Measurements from ENCODE around the gene DAND5. TPM values are rescaled to one million over a fixed set of nuclear protein-coding genes. Genes with fewer than 3 reads are reported as not detected.
A peak's percentile ranks its signal among the peaks of the same experiment; 100 is the strongest.

DAND5 gene
- total RNA-seq, 2 donors from 2014 or later, result 2.9 to 10.7 TPM

DNA sequence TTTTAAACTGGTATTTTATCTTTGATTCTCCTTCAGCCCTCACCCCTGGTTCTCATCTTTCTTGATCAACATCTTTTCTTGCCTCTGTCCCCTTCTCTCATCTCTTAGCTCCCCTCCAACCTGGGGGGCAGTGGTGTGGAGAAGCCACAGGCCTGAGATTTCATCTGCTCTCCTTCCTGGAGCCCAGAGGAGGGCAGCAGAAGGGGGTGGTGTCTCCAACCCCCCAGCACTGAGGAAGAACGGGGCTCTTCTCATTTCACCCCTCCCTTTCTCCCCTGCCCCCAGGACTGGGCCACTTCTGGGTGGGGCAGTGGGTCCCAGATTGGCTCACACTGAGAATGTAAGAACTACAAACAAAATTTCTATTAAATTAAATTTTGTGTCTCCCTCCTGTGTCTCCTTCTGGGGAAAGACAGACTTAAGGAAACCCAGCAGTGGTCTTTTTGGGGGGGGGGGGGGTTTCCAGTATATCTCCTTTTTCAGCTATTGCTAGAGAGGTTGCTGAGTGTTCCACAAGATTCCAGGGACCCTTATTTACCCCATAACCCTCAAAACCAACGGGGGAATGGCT, 25.2 kb upstream of the DAND5 start:
- peaks cover 0 to 64% of the 10 kb centered on the region in 2 donors for H3K4me1 ChIP-seq
- no peak for DNase-seq (ENCODE audit: low spot score)
- H3K36me3 ChIP-seq, result peaks cover 72% of the 10 kb centered on the region

DNA sequence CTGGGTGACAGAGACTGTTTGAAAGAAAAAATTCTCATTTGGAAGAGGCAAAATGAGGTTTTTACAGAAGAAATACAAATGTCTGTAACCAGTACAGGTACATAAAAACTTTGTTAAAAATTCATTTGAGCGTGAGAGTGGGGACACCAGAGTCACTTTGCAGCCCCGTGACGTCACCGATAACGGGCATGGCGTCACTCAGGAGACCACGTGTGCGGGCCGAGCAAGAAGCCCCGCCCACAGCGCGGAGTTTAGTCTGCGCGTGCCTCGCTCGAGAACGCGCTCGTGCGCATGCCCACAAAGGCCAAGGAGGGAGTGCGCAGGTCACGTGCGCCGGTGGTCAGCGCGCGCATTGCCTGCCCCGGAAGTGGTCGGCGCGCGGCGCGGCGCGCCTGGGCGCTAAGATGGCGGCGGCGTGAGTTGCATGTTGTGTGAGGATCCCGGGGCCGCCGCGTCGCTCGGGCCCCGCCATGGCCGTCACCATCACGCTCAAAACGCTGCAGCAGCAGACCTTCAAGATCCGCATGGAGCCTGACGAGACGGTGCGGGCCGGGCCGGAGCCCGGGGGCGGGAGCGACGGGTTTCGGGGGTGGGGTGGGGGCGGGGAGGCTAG, 23.8 kb upstream of the DAND5 start, which contains the start of gene RAD23A:
TSS of gene RAD23A (plus strand) at position 384 of the 613 bp plus-strand sequence. CDS start at position 471, 87 bp downstream.
- peak within 1 kb of the TSS; percentile 94 to 95 for H3K4me3 ChIP-seq
- peaks cover 0 to 51% of the 10 kb centered on the region in 2 donors for H3K4me1 ChIP-seq
- no peaks in the 10 kb centered on the region for H3K27me3 ChIP-seq
- DNase-seq (ENCODE audit: low spot score), result peak; percentile 98
- no peaks in the 10 kb centered on the region for H3K9me3 ChIP-seq
- H3K36me3 ChIP-seq, result peaks cover 76% of the 10 kb centered on the region
- TF ChIP-seq, protein P1, sequence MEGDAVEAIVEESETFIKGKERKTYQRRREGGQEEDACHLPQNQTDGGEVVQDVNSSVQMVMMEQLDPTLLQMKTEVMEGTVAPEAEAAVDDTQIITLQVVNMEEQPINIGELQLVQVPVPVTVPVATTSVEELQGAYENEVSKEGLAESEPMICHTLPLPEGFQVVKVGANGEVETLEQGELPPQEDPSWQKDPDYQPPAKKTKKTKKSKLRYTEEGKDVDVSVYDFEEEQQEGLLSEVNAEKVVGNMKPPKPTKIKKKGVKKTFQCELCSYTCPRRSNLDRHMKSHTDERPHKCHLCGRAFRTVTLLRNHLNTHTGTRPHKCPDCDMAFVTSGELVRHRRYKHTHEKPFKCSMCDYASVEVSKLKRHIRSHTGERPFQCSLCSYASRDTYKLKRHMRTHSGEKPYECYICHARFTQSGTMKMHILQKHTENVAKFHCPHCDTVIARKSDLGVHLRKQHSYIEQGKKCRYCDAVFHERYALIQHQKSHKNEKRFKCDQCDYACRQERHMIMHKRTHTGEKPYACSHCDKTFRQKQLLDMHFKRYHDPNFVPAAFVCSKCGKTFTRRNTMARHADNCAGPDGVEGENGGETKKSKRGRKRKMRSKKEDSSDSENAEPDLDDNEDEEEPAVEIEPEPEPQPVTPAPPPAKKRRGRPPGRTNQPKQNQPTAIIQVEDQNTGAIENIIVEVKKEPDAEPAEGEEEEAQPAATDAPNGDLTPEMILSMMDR (IDR thresholded peaks at IDR 0.05), result no peak
- peak within 1 kb of the TSS; percentile 95 to 96 for H3K27ac ChIP-seq

More for the DNA sequence above, 25.2 kb upstream of the DAND5 start:
- no peak overlapping the region for H3K4me3 ChIP-seq
- TF ChIP-seq, protein P1 (IDR thresholded peaks at IDR 0.05), result no peak
- H3K27ac ChIP-seq, result no peak overlapping the region
- H3K9me3 ChIP-seq, result no peaks in the 10 kb centered on the region
- H3K27me3 ChIP-seq, result no peaks in the 10 kb centered on the region

DNA sequence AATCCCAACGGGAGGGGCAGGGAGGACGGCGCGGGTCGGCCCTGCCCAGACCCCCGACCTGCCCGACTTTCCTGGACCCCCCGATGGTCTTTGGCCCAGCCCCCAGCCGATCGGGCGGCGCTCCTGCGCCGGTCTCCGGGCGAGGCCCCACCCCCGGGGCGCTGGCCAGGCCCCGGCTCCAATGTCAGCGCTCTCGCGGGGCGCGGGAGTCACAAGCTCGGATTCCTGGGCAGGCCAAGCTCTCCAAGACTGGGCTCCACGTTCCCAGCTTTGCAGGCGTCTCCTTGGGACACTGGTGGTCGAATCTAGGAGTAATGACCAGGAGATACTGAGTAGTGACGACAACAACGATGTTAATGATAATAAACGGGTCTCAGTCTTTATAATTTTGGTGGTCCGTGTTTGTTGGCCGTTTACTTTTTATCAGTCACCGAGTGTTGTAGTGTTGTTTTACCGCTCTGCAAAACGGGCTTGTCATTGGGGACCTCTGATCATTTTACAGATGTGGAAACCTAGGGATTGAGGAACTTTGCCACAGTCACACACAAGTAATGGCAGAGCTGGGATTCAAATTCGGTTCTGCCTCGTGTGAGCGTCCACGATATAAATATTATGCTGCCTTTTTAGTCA, 23.2 kb upstream of the DAND5 start:
- TF ChIP-seq, protein P1 (IDR thresholded peaks at IDR 0.05), result no peak
- Histone ChIP-seq H3K36me3 (peaks cover 76% of the 10 kb centered on the region), H3K4me1 (peaks cover 0 to 45% of the 10 kb centered on the region in 2 donors)

DNA sequence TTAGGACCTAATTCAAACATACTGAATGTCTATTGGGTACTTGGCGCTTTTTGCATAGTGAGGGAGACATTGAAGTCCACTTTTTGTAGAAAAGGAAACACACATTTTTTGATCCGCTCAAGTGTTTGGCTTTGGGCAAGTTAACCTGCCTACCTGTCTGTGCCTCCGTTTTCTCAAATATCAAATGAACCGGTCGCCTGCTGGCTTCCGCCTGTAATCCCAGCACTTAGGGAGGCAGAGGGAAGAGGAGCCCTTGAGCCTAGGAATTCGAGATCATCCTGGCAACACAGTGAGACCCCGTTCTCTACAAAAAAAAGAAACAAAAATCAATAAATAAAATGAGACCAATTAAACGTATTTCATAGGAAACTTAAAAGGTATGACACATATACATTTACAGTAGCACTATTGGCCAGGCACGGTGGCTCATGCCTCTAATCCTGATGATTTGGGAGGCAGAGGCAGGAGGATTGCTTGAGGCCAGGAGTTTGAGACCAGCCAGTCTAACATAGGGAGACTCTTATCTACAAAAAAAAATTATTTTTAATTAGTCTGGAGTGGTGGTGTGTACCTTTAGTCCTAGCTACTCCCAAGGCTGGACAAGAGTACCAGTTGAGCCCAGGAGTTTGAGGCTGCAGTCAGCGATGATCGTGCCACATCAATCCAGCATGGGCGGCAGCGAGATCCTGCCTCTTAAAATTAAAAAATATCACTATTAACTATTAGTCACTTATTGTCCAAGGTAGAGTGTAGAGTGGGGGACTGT, 22.5 kb upstream of the DAND5 start:
- TF ChIP-seq, protein P1 (IDR thresholded peaks at IDR 0.05), result no peak
- Histone ChIP-seq H3K4me3 (peak overlapping the region; percentile 94 to 95), H3K27ac (peak overlapping the region; percentile 95 to 96), H3K9me3 (no peaks in the 10 kb centered on the region), H3K27me3 (no peaks in the 10 kb centered on the region), H3K4me1 (peaks cover 0 to 40% of the 10 kb centered on the region in 2 donors), H3K36me3 (peaks cover 76% of the 10 kb centered on the region)
- no peak for DNase-seq (ENCODE audit: low spot score)

More for the DNA sequence above, 23.2 kb upstream of the DAND5 start:
- DNase-seq (ENCODE audit: low spot score), result no peak
- Histone ChIP-seq H3K9me3 (no peaks in the 10 kb centered on the region), H3K27ac (peak overlapping the region; percentile 95 to 96), H3K4me3 (peak overlapping the region; percentile 94 to 95), H3K27me3 (no peaks in the 10 kb centered on the region)

DNA sequence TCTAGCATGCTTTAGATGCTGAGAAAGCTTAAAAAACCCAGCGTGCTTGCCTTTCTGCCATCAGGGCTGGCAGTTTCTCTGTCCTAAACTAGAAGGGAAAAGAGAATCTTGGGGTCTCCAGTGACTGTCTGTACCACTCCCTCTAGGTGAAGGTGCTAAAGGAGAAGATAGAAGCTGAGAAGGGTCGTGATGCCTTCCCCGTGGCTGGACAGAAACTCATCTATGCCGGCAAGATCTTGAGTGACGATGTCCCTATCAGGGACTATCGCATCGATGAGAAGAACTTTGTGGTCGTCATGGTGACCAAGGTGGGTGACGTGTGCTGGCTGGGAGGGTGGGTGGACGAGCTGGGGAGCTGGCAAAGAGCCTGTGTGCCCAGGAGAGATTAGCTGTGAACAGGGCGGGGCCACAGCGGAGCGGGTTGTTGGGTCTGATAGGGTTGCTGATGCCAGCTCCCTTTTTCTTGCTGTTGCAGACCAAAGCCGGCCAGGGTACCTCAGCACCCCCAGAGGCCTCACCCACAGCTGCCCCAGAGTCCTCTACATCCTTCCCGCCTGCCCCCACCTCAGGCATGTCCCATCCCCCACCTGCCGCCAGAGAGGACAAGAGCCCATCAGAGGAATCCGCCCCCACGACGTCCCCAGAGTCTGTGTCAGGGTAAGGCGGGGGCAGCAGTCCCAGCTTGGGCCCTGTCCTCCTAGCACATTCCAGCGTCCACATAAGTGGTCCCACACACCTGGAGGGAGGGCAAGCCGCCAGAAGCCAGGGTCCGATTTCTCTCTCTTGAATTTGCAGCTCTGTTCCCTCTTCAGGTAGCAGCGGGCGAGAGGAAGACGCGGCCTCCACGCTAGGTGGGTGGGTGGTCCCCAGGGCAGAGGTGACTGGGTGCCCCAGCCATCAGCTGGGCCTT, 21.4 kb upstream of the DAND5 start:
- Histone ChIP-seq H3K27ac (no peak overlapping the region), H3K9me3 (no peaks in the 10 kb centered on the region), H3K27me3 (no peaks in the 10 kb centered on the region), H3K4me1 (peaks cover 0 to 48% of the 10 kb centered on the region in 2 donors), H3K36me3 (peaks cover 76% of the 10 kb centered on the region), H3K4me3 (no peak overlapping the region)
- DNase-seq (ENCODE audit: low spot score), result no peak
- TF ChIP-seq, protein P1 (IDR thresholded peaks at IDR 0.05), result no peak
